ENCODE measurements around the gene ROM1.
"Not testable (repeated sequence)": the region's sequence is repeated elsewhere in the genome, so short reads cannot be mapped to it uniquely, and the experiment has no call there.

The ROM1 gene

GRCh38 chr11:62649486-62649885, 36.4 kb downstream of the ROM1 start:
- no peak for DNase-seq (ENCODE audit: low spot score)

GRCh38 chr11:62650283-62650682, 37.2 kb downstream of the ROM1 start:
- not testable (repeated sequence) for DNase-seq (ENCODE audit: low spot score)

- DNase-seq (ENCODE audit: low spot score) = peak; percentile 39
Observed at GRCh38 chr11:62652161-62653006, 39.3 kb downstream of the ROM1 start.

- DNase-seq (ENCODE audit: low spot score) = no peak
Observed at GRCh38 chr11:62654297-62654696, 41.2 kb downstream of the ROM1 start.

DNA sequence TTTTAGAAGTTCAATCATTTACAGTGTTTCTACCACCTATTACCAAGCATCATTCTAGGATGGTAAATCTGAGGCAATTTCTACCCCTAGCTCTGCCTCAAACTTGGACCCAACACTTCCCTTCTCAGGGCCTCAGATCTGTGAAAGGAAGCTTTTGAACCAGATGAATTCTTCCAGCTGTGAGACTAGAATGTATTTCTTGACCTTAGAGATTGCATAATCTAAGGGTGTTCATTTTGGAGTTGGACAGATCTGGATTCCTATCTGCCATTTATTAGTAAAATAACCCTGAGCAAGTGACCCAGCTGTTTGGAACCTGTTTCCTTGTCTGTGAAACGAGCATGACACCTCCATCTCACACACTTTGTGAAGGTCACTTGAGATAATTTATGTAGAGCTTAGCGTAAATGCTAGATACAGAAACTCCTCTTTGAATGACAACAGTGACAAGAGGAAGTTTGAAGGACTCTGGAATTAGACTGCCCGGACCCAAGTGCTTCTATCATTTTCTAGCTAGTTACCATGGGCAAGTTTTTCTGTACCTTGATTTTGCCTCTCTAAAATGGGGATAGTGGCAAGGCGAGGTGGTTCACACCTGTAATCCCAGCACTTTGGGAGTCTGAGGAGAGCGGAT, 43.9 kb downstream of the ROM1 start:
- DNase-seq (ENCODE audit: low spot score) = no peak

DNA sequence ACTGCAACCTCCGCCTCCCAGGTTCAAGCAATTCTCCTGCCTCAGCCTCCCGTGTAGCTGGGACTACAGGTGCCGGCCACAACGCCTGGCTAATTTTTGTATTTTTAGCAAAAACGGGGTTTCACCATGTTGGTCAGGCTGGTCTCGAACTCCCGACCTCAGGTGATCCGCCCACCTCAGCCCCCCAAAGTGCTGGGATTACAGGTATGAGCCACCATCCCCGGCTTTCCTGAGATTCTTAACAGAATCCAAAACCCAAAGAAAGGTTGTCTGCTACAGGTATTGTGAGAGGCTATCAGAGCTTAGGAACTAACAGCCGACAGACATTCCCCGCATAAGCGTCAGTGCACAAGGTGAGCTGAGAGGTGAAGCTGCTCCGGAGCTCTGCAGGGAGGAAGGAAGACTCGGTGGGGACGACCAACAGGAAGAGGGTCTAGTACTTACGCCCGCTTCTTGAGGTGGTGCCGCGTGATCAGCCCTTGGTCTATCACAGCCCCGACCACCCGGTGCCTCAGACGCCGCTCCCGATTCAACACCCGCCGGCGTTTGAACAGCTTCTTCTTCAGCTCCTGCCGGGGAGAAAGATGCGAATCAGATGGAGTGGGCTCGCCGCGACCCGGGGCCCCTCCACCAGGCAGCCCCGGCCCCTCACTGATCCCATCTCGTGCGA, 51.5 kb downstream of the ROM1 start:
- DNase-seq (ENCODE audit: low spot score) = peak; percentile 57
